Aorta (tissue), 5 donors: ENCODE results near the gene CHN2. TPM values are rescaled to one million over a fixed set of nuclear protein-coding genes. Genes with fewer than 3 reads are reported as not detected.

Source experiments
- ATAC-seq: fragments of 200-7000 bp; cut with Tn5 transposase; one replicate; pipeline ENCODE4 v1.9.1; 2022; ENCODE audit warnings: moderate library complexity; ENCODE audit not compliant: low FRiP score
- DNase-seq, 2 donors: peaks; one replicate each; pipeline ENCODE4 v3.0.0-alpha.2; 2020
- H3K27ac ChIP-seq, 2 donors: one replicate each; pipeline ENCODE4 v1.5.1; 2013; ENCODE audit warnings: low read length in 2 of 2, mild to moderate bottlenecking in 2 of 2, moderate library complexity in 2 of 2, control low read depth in 1 of 2, inconsistent platforms in 1 of 2, low read depth in 1 of 2
- H3K27me3 ChIP-seq, 2 donors: one replicate each; pipeline ENCODE4 v1.6.1; 2013; ENCODE audit warnings: control low read depth in 1 of 2, low read length in 1 of 2, mild to moderate bottlenecking in 1 of 2, moderate library complexity in 1 of 2; ENCODE audit not compliant: insufficient read depth in 2 of 2, control insufficient read depth in 1 of 2
- H3K36me3 ChIP-seq, 2 donors: one replicate each; pipeline ENCODE4 v1.6.1; 2013; ENCODE audit warnings: control low read depth in 1 of 2, low read length in 1 of 2, mild to moderate bottlenecking in 1 of 2; ENCODE audit not compliant: insufficient read depth in 2 of 2, control insufficient read depth in 1 of 2
- H3K4me1 ChIP-seq, 2 donors: one replicate each; pipeline ENCODE4 v1.6.1; 2013; ENCODE audit warnings: low read length in 2 of 2, control low read depth in 1 of 2, mild to moderate bottlenecking in 1 of 2, moderate library complexity in 1 of 2; ENCODE audit not compliant: insufficient read depth in 2 of 2, control insufficient read depth in 1 of 2
- H3K4me3 ChIP-seq, 2 donors: one replicate each; pipeline ENCODE4 v1.5.1; 2013; ENCODE audit warnings: low read length in 2 of 2, control low read depth in 1 of 2, mild to moderate bottlenecking in 1 of 2
- H3K9me3 ChIP-seq: one replicate; pipeline ENCODE4 v1.6.1; 2013; ENCODE audit warnings: mild to moderate bottlenecking, low read length; ENCODE audit not compliant: control insufficient read depth
- WGBS, 2 donors: extraction: QIAGEN DNeasy Blood & Tissue Kit; methylation state at CpG; one replicate each; pipeline ENCODE4 v1.1.7; 2013; 5-methylcytosine and 5-hydroxymethylcytosine counted together
- intact Hi-C, 2 donors: fragments of 100-400 bp; cut with DNase I; formaldehyde crosslinking; loops; one replicate each; pipeline versions ENCODE4 v1.14.2 to v1.15.0; 2022
- polyA plus RNA-seq, 2 donors: library from polyadenylated mRNA; stranded (reverse); fragments of 200-250 nt; gene quantifications; one replicate each; pipeline ENCODE4 v1.2.3, GENCODE V29; 2013
- total RNA-seq, 2 donors: library from RNA; stranded (reverse); fragmentation: NEBNext Ultra II Directional; extraction: Animal tissue kit (Norgen Biotek cat#: 25700); gene quantifications; one replicate each; pipeline ENCODE4 v1.2.1, GENCODE V29; 2021
- donor health status: healthy with polysubstance abuse.
- donor health status: Bipolar disorder and iron deficiency.
- donor health status: DM: no; HTN: no; CAD: no.
- donor health status: DM: no; HTN: no; CAD: no.
- donor health status: DM: yes; HTN: yes; CAD: no.

The CHN2 gene
- total and polyA plus RNA-seq, 4 donors = 0.61 to 23.2 (median 14.8) TPM

- no peak overlapping the region for H3K27ac ChIP-seq
- WGBS, 2 donors = 87 to 94% methylated on average over 1 of the region's 1 CpG
- no peaks in the 10 kb centered on the region for H3K36me3 ChIP-seq
- ATAC-seq (no peak), DNase-seq (no peak)
- no peaks in the 10 kb centered on the region for H3K4me1 ChIP-seq
- H3K4me3 ChIP-seq = no peak overlapping the region
- H3K9me3 ChIP-seq = no peaks in the 10 kb centered on the region
- H3K27me3 ChIP-seq = no peaks in the 10 kb centered on the region
- intact Hi-C loops = no loop called here
Observed at GRCh38 chr7:29269935-29270334, 75.4 kb downstream of the CHN2 start.

GRCh38 chr7:29270594-29271318, 76.2 kb downstream of the CHN2 start:
- WGBS, 2 donors = 58 to 63% methylated on average over 4 of the region's 4 CpGs

DNA sequence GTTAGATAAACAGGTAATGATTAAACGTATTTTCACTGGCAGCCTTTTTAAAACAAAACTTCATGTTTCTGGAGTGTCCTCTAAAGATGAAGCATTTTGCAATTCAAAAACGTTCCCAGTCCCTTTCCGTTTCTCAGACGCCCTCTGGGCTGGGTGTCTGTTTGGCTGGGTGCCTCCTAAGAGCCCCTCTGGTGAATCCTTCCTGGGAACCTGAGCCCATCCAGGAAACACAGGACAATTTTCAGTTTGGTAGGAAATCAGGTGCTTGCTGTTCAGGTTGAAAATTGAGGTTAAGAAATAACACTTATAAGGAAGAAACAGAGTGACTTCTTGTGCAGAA, 76.7 kb downstream of the CHN2 start:
- H3K4me1 ChIP-seq = no peaks in the 10 kb centered on the region
- no peak overlapping the region for H3K27ac ChIP-seq
- DNase-seq (no peak), ATAC-seq (no peak)
- intact Hi-C loops = no loop called here
- H3K4me3 ChIP-seq = no peak overlapping the region
- H3K9me3 ChIP-seq = no peaks in the 10 kb centered on the region
- no peaks in the 10 kb centered on the region for H3K27me3 ChIP-seq
- 59 to 60% methylated on average over 4 of the region's 4 CpGs for WGBS, 2 donors
- H3K36me3 ChIP-seq = no peaks in the 10 kb centered on the region

More at GRCh38 chr7:29270594-29271318, 76.2 kb downstream of the CHN2 start:
- H3K36me3 ChIP-seq = no peaks in the 10 kb centered on the region
- no peak for DNase-seq
- intact Hi-C loops = no loop called here
- no peaks in the 10 kb centered on the region for H3K27me3 ChIP-seq
- no peaks in the 10 kb centered on the region for H3K4me1 ChIP-seq
- H3K4me3 ChIP-seq = no peak overlapping the region
- ATAC-seq = no peak
- H3K9me3 ChIP-seq = no peaks in the 10 kb centered on the region
- no peak overlapping the region for H3K27ac ChIP-seq

DNA sequence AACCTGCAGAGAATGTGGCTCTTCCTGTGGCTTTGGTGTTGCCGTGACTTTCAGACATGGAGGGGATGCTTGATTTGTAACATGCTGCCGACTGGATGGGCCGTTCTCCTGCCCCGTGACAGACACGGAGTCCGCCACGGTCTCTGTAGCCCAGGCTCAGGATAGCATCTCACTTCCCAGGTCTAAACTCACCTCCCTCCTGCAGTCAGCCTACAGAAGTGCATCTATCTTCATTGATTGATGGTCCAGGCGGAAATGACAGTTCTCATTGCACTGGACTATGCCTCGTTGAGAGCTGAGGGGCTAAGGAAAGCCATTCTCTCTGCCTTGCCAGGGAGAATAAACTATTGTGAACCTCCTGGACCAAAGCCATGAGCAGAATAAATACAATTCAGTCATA, 77.5 kb downstream of the CHN2 start:
- DNase-seq (no peak), ATAC-seq (no peak)
- intact Hi-C loops = no loop called here
- Histone ChIP-seq H3K9me3 (no peaks in the 10 kb centered on the region), H3K4me3 (no peak overlapping the region), H3K36me3 (no peaks in the 10 kb centered on the region), H3K4me1 (no peaks in the 10 kb centered on the region), H3K27ac (no peak overlapping the region), H3K27me3 (no peaks in the 10 kb centered on the region)
- whole genome bisulfite sequencing, 2 donors = 90 to 92% methylated on average over 9 of the region's 9 CpGs

- Histone ChIP-seq H3K4me3 (no peak overlapping the region), H3K27me3 (no peaks in the 10 kb centered on the region), H3K4me1 (no peaks in the 10 kb centered on the region), H3K36me3 (no peaks in the 10 kb centered on the region), H3K27ac (no peak overlapping the region), H3K9me3 (no peaks in the 10 kb centered on the region)
- ATAC-seq (no peak), DNase-seq (no peak)
- WGBS, 2 donors = 48 to 50% methylated on average over 11 of the region's 11 CpGs
- intact Hi-C loops = no loop called here
Observed at GRCh38 chr7:29274146-29275017, 79.8 kb downstream of the CHN2 start.

- H3K36me3 ChIP-seq = no peaks in the 10 kb centered on the region
- 94 to 97% methylated on average over 2 of the region's 2 CpGs for WGBS, 2 donors
- H3K27me3 ChIP-seq = no peaks in the 10 kb centered on the region
- no peak overlapping the region for H3K4me3 ChIP-seq
- DNase-seq = no peak
- ATAC-seq = no peak
- intact Hi-C loops = no loop called here
- H3K4me1 ChIP-seq = no peaks in the 10 kb centered on the region
- H3K9me3 ChIP-seq = no peaks in the 10 kb centered on the region
- no peak overlapping the region for H3K27ac ChIP-seq
Observed at GRCh38 chr7:29275018-29275318, 80.4 kb downstream of the CHN2 start.

DNA sequence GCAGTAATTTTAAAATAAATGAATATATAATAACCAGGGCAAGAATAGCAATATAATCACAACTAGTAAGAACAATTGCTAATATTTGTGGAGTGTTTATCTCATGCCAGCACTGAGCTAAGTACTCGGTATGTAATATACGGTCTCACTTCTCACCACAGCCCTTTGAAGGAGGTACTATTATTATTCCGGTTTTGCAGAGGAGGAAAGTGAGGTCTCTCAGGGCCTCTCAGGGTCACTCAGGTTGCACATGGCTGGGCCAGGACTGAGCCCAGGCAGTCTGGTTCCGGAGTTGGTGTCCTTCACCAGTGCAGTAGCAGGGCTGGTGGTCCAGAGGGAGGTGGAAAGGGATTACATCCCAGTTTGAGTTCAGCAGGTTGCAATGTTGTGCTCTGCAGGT, 80.9 kb downstream of the CHN2 start:
- H3K4me3 ChIP-seq = no peak overlapping the region
- H3K27ac ChIP-seq = no peak overlapping the region
- WGBS, 2 donors = 80 to 89% methylated on average over 4 of the region's 4 CpGs
- H3K9me3 ChIP-seq = no peaks in the 10 kb centered on the region
- ATAC-seq = no peak
- intact Hi-C loops = no loop called here
- DNase-seq = no peak
- H3K36me3 ChIP-seq = no peaks in the 10 kb centered on the region
- H3K4me1 ChIP-seq = no peaks in the 10 kb centered on the region
- H3K27me3 ChIP-seq = no peaks in the 10 kb centered on the region

GRCh38 chr7:29276199-29276598, 81.6 kb downstream of the CHN2 start:
- WGBS, 2 donors = 48 to 67% methylated on average over 2 of the region's 2 CpGs
- H3K27ac ChIP-seq = no peak overlapping the region
- H3K36me3 ChIP-seq = no peaks in the 10 kb centered on the region
- ATAC-seq (no peak), DNase-seq (no peak)
- H3K4me1 ChIP-seq = no peaks in the 10 kb centered on the region
- H3K4me3 ChIP-seq = no peak overlapping the region
- no peaks in the 10 kb centered on the region for H3K27me3 ChIP-seq
- H3K9me3 ChIP-seq = no peaks in the 10 kb centered on the region
- intact Hi-C loops = no loop called here

- Histone ChIP-seq H3K4me3 (no peak overlapping the region), H3K9me3 (no peaks in the 10 kb centered on the region), H3K27ac (no peak overlapping the region), H3K36me3 (no peaks in the 10 kb centered on the region), H3K4me1 (no peaks in the 10 kb centered on the region), H3K27me3 (no peaks in the 10 kb centered on the region)
- 82 to 92% methylated on average over 4 of the region's 4 CpGs for WGBS, 2 donors
- ATAC-seq (no peak), DNase-seq (no peak)
- intact Hi-C loops = no loop called here
Observed at GRCh38 chr7:29276806-29277205, 82.2 kb downstream of the CHN2 start.
